Epithelial cell of prostate (primary cell): ENCODE measurements around the gene ANTXRL.
"Not testable (repeated sequence)": the region's sequence is repeated elsewhere in the genome, so short reads cannot be mapped to it uniquely, and the experiment has no call there.

ENCODE experiments used
- DNase-seq: peaks from one replicate; pipeline ENCODE4 v3.0.0-alpha.2; 2011; ENCODE audit warnings: low read depth, low spot score
- H3K27ac ChIP-seq: fragments of 450-650 bp; 2 replicates; pipeline ENCODE4 v1.5.1; 2017; ENCODE audit warnings: mild to moderate bottlenecking

ANTXRL gene

DNA sequence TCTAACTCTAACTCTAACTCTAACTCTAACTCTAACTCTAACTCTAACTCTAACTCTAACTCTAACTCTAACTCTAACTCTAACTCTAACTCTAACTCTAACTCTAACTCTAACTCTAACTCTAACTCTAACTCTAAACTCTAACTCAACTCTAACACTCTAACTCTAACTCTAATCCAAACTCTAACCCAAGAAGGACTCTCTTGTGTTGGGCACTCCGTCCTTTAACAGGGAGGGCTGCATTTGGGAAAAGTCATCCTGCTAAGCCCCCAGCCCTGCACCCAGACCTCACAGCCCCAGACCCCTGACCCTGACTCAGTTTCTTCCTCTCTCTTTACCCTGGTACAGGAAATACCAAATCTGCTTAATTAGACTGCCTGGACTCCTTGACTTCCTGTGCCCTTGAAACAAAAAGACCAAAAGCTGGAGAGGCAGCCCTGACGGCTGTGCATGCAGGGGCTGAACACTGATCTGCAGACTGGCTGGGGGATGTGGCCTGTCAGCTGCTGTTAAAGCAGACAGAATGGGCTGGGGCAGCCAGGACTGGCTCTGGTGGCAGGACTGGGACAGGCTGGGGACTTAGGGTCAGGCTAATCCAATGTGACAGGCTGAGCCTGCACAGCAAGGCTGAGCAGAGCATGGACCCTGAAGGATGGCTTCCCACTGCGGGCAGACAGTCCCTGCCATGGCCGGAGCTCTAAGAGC lies 14.8 kb upstream of the ANTXRL start:
- H3K27ac ChIP-seq, DNase-seq: not testable (repeated sequence)

DNA sequence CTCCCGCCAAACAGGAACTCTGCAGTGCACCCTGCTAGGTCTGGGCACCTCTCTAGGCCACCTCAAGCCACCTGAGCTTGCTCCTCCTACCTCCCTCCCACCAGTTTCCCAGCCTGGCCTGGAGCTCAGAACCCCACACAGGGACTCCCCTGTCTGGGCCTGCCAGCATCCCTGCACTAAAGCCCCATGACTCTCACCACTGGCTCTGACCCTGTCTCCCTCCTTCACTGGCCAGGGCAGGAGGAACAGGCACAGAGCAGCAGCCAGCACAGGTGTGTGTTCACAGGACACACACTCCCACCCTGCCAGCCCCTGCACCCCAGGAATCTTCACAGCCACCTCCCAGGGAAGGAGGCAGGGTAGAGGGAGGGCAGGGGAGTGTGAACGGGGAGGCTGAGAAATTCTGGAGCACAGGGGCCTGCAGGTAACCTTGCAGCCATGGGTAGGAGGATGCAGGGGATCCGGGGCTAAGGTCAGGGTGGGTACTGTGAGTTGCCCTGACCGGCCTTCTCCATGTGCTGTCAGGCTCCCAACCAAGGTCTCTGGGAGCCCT lies 13.9 kb upstream of the ANTXRL start:
- no peak overlapping the region for H3K27ac ChIP-seq
- DNase-seq = no peak

DNA sequence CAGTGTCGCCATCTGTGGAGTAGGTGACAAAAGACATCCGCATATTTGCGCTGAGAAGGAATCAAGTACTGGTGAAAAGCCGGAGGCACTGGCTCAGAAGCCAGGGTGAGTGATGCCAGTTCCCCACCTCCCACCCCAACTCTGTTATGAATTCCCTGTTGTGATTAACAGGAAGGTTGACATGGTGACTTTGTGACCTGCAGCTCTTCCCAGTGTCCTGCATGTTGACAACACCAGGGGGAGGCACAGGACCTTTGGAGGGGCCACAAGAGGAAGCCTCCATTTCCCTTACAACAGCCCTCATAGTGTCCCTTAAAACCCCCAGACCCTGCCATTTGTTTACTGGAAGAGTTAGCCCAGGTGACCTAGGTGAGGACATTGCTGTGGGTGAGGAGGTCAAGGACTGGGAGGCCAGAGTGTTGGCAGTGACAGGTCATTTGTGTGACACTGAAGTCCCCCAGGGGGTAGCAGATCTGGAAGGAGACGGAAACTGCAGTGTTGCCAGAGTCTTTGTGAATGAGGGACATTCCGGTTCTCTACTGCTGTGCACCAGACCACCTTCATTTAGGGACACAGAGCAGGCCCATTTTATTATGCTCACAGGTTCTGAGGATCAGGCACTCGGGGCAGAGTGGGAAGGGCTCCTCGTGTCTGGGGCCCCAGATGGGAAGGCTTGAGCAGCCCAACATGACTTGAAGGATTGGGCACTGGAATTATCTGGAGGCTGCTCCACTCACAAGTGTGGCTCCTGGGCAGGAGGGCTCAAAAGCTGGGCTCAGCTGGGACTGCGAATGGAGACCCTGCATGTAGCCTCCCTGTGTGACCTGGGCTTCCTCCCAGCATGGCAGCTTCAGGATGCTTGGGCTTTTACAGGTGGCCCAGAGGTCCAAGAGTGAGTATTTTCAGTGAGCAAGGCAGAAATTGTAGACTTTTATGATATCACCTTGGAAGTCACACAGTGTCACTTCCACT lies 13.0 kb upstream of the ANTXRL start:
- no peak for DNase-seq
- H3K27ac ChIP-seq = no peak overlapping the region

GRCh38 chr10:46277840-46278239 lies 9.0 kb upstream of the ANTXRL start:
- H3K27ac ChIP-seq = no peak overlapping the region
- DNase-seq = no peak

GRCh38 chr10:46282421-46282831 lies 4.4 kb upstream of the ANTXRL start:
- DNase-seq, H3K27ac ChIP-seq: not testable (repeated sequence)

GRCh38 chr10:46282842-46283574 lies 3.8 kb upstream of the ANTXRL start:
- no peak overlapping the region for H3K27ac ChIP-seq
- no peak for DNase-seq

DNA sequence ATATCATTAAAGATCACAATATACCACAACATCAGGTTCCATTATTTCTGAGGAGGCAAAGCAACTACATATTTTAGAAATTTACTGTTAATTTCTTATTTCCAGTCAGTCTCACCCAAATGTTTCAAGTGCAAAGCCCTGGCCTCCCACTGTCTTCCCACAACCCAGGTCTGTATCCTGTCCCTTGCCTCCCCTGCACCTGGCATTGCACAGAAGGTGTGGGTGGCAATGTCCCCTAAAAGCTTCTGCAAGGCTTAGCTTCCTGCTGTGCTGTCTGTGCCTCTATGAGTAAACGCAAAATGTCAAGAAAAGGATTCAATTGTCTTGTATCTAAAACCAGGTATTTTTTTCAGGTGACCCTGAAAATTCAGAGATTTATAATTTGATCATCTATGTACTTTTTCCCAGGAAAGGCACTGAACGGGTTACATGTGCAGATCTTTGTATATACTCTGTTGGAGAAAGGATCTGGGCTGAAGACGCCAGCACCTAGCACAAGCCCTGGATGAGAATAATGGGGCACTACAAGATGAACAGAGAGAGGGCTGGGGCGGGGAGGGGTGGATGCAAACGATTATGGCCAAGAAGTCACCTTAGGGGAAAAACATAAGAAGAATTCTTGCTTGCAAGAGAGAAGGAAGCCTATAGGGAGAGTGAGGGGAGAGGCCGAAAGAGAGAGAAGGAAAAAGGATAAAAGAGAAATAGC lies 3.1 kb upstream of the ANTXRL start:
- H3K27ac ChIP-seq = no peak overlapping the region
- DNase-seq = no peak

- DNase-seq = no peak
- H3K27ac ChIP-seq = peak overlapping the region; percentile 32
Measured at GRCh38 chr10:46284286-46285229, 2.2 kb upstream of the ANTXRL start.

DNA sequence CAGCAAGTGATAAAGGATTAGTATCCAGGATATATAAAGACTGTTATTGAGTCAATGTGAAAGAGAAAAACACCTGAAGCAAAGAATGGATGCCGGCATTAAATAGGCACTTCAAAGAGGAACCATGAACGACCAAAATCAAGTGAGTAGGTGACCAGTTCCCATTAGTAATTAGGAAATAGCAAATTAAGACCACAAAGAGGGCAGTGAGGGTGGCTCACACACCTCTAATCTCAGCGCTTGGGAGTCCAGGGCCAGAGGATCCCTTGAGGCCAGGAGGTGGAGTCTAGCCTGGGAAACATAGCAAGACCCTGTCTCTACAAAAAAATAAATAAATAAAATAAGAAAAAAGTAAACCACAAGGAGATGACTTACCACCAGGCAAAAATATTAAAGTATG lies 1.5 kb upstream of the ANTXRL start:
- no peak for DNase-seq
- H3K27ac ChIP-seq = no peak overlapping the region

GRCh38 chr10:46285966-46286620 lies 704 bp upstream of the ANTXRL start:
- no peak overlapping the region for H3K27ac ChIP-seq
- DNase-seq = no peak

DNA sequence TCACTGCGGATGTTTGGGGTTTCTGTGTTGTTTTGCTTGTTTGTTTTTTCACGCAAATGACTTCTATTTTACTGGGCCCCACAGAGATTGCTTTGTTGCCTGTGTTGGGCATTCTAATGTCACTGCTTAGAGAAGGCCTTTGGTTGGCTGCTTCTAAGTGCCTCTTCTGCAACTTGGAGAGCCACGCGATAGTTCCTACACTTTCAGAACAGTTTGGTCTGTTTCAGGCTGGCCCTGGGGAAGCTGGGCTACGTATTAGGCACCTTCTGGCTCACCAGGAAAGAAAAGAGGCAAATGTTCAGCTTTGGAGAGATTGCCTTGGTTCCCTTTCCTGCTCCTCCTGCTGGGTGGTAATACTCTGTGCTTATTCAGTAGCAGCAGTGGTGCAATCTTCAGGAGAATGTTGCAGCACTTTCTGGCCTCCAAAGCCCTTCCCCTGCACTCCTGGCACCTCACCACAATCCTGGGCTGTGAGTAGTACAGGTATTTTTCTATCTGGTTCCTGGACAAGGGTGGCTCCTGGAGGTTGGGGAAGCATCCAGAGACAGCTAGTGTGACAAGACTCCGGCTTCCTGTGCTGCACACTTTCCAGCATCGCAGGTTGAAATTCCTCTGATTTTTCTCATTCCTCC lies 1.2 kb downstream of the ANTXRL start:
- DNase-seq = peak; percentile 40
- peak overlapping the region; percentile 64 for H3K27ac ChIP-seq

DNA sequence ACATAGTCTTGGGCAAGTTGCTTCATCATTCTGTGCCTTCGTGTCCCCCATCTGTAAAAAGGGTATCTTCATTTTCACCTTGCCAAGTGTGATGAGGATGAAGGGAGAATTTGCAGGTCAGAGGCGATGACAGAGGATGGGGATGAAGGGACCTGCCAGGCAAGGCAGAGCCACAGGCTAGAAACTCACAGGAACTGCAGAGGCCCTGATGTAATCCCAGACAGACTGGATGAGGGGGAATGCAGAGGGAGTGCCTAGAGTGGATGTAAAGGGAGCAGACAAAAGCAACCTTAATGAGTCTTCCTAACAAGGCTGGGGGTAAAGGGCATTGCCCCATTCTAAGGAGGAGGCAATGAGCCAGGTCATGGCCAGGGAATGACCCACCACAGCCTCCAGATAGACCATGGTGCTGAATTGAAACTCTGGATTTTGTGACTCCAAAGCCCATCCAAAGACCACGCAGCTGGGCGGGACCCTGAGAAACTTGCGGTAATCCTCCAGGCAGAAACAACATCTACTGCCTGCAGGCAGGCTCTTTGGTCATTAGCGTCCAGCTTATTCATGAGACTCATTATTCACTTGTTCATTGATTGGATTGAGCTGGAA lies 1.9 kb downstream of the ANTXRL start:
- peak overlapping the region; percentile 64 for H3K27ac ChIP-seq
- no peak for DNase-seq

- no peak overlapping the region for H3K27ac ChIP-seq
- DNase-seq = no peak
Measured at GRCh38 chr10:46289209-46289810, 2.5 kb downstream of the ANTXRL start.

GRCh38 chr10:46290101-46290886 lies 3.5 kb downstream of the ANTXRL start:
- no peak overlapping the region for H3K27ac ChIP-seq
- DNase-seq = no peak

DNA sequence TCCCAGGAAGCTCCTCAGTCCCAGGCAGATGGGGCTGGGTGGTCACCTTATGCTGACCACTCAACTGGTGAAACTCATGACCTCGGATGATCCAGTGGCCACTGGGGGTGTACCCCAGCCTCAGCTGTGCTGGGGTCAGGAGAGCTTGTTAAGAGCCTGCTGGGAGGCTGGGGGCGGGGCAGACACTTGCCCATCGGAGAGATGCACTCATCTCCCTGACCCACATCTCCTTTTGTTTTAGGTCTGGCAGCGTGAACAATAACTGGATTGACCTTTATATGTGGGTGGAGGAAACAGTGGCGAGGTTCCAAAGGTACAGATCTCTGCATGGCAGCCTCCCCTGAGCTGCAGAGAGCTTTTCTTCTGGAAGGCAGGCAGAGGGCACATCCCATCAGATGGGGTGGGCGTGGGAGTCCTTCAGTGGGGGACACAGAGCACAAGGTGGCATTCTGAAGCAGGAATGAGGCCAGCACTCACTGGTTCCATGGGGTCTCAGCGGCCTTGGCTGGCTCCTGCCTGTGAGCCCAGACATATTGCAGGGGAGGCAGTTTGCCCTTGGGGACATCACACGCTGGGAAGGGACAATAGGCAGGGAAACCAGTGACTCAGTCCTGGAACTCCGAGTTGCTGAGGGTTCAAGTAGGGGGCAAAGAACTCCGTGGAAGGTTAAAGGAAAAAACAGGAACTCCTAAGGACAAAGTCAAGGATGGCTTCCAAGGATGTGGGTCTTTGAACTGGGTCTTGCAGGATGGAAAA lies 5.2 kb downstream of the ANTXRL start:
- DNase-seq = no peak
- no peak overlapping the region for H3K27ac ChIP-seq
